ENCODE results near the gene SLC22A2.

GRCh38 chr6:160260803-160261450 lies 2.3 kb upstream of the SLC22A2 start:
- TF ChIP-seq EZH2 (IDR thresholded peaks at IDR 0.05) (no peak), POLR2AphosphoS5 (IDR thresholded peaks at IDR 0.05; ENCODE audit: borderline replicate concordance, low read depth, low read length) (no peak), FOXP2 (optimal IDR thresholded peaks at IDR 0.05; ENCODE audit: control extremely low read depth, extremely low read length, insufficient read depth) (no peak)
